Mesendoderm (in vitro differentiated cells): ENCODE results near the gene ZC3H10.
A peak's percentile ranks its signal among the peaks of the same experiment; 100 is the strongest.
"Not testable (repeated sequence)": the region's sequence is repeated elsewhere in the genome, so short reads cannot be mapped to it uniquely, and the experiment has no call there.

ENCODE experiments used
- DNase-seq: peaks from one replicate; pipeline ENCODE4 v3.0.0; 2013
- H2AK5ac ChIP-seq: 2 replicates; pipeline ENCODE4 v1.6.1; 2013; ENCODE audit warnings: low read length, inconsistent platforms
- H2BK120ac ChIP-seq: 2 replicates; pipeline ENCODE4 v1.6.1; 2013; ENCODE audit warnings: low read depth, mild to moderate bottlenecking, low read length, moderate library complexity, mixed read lengths
- H2BK15ac ChIP-seq: replicated peaks from 2 replicates; pipeline ENCODE4 v1.6.1; 2013; ENCODE audit warnings: low read depth, mild to moderate bottlenecking, moderate library complexity
- H2BK5ac ChIP-seq: 2 replicates; pipeline ENCODE4 v1.6.1; 2013; ENCODE audit warnings: low read length, inconsistent platforms
- H3K18ac ChIP-seq: 2 replicates; pipeline ENCODE4 v1.6.1; 2013; ENCODE audit warnings: mild to moderate bottlenecking, low read length, mixed read lengths
- H3K23ac ChIP-seq: one replicate; pipeline ENCODE4 v1.6.1; 2013; ENCODE audit warnings: low read length
- H3K27ac ChIP-seq: 2 replicates; pipeline ENCODE4 v1.5.1; 2013; ENCODE audit warnings: low read depth, mild to moderate bottlenecking, inconsistent platforms, low read length, moderate library complexity
- H3K27me3 ChIP-seq: 2 replicates; pipeline ENCODE4 v1.6.1; 2013; ENCODE audit warnings: low read length, control low read depth, mild to moderate bottlenecking, inconsistent platforms; ENCODE audit not compliant: insufficient read depth, poor library complexity
- H3K36me3 ChIP-seq: 2 replicates; pipeline ENCODE4 v1.6.1; 2013; ENCODE audit warnings: low read length, inconsistent platforms; ENCODE audit not compliant: control insufficient read depth, insufficient read depth
- H3K4ac ChIP-seq: one replicate; pipeline ENCODE4 v1.6.1; 2013; ENCODE audit warnings: low read depth, mild to moderate bottlenecking, low read length, moderate library complexity
- H3K4me1 ChIP-seq: 2 replicates; pipeline ENCODE4 v1.6.1; 2013; ENCODE audit warnings: low read depth, low read length, inconsistent platforms; ENCODE audit not compliant: control insufficient read depth
- H3K4me2 ChIP-seq: 2 replicates; pipeline ENCODE4 v1.6.1; 2013; ENCODE audit warnings: low read length
- H3K4me3 ChIP-seq: 2 replicates; pipeline ENCODE4 v1.5.1; 2013; ENCODE audit warnings: mild to moderate bottlenecking, low read length
- H3K56ac ChIP-seq: one replicate; pipeline ENCODE4 v1.6.1; 2013; ENCODE audit warnings: low read length
- H3K79me1 ChIP-seq: 2 replicates; pipeline ENCODE4 v1.6.1; 2013; ENCODE audit warnings: low read length, inconsistent platforms
- H3K79me2 ChIP-seq: 2 replicates; pipeline ENCODE4 v1.6.1; 2013; ENCODE audit warnings: mild to moderate bottlenecking, low read length; ENCODE audit not compliant: control insufficient read depth, insufficient read depth
- H3K9ac ChIP-seq: 2 replicates; pipeline ENCODE4 v1.6.1; 2013; ENCODE audit warnings: low read length, inconsistent platforms
- H4K5ac ChIP-seq: one replicate; pipeline ENCODE4 v1.6.1; 2013; ENCODE audit warnings: low read length
- H4K8ac ChIP-seq: one replicate; pipeline ENCODE4 v1.6.1; 2013; ENCODE audit warnings: low read depth, mild to moderate bottlenecking, control low read depth, low read length, moderate library complexity
- WGBS: extraction: QIAGEN DNeasy Blood & Tissue Kit; methylation state at CpG from one replicate; pipeline ENCODE4 v1.1.7; 2013; ENCODE audit warnings: low lambda C conversion rate, missing lambda C conversion rate; ENCODE audit not compliant: insufficient coverage; ENCODE audit errors: extremely low coverage; 5-methylcytosine and 5-hydroxymethylcytosine counted together

The ZC3H10 gene

DNA sequence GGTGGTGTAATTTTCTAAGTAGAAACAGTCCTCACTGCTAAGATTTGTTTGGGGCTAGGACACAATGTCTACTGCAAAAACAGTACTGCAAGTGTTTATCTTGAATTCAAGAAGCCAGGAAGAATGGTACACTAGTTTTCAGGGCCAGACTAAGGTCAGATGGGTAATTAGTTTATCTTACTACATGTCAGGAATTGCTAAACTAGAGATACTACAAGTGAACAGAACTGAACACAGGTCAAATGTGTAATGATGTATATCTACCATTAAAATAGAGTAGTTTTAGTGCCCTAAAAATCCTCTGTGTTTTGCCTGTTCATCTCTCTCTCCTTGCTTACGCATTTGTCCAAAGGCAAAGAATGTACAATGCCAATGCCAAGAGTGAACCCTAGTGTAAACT lies 4.0 kb upstream of the ZC3H10 start:
- Histone ChIP-seq H2BK15ac (no peak overlapping the region), H4K8ac (no peak overlapping the region), H3K23ac (no peak overlapping the region), H3K18ac (no peak overlapping the region), H2AK5ac (no peak overlapping the region), H3K4me1 (peaks cover 6% of the 10 kb centered on the region), H3K36me3 (peaks cover 19% of the 10 kb centered on the region), H3K27me3 (no peaks in the 10 kb centered on the region), H3K79me2 (peaks cover 11% of the 10 kb centered on the region), H3K4ac (no peak overlapping the region), H3K9ac (no peak overlapping the region), H4K5ac (no peak overlapping the region), H2BK120ac (no peak overlapping the region), H2BK5ac (no peak overlapping the region), H3K56ac (no peak overlapping the region), H3K4me3 (no peak overlapping the region), H3K27ac (no peak overlapping the region), H3K79me1 (no peaks in the 10 kb centered on the region), H3K4me2 (no peak overlapping the region)
- no peak for DNase-seq
- WGBS = no CpG with 5 or more reads among the region's 1 CpG

- H3K4me3 ChIP-seq = no peak overlapping the region
- no peak overlapping the region for H4K5ac ChIP-seq
- H3K23ac ChIP-seq = no peak overlapping the region
- peaks cover 16% of the 10 kb centered on the region for H3K36me3 ChIP-seq
- H3K4me1 ChIP-seq = peaks cover 7% of the 10 kb centered on the region
- no CpG with 5 or more reads among the region's 10 CpGs for WGBS
- no peak overlapping the region for H2BK120ac ChIP-seq
- DNase-seq = peak; percentile 51
- H3K4me2 ChIP-seq = peak overlapping the region; percentile 20
- H3K79me1 ChIP-seq = no peaks in the 10 kb centered on the region
- H3K56ac ChIP-seq = peak overlapping the region; percentile 89
- no peak overlapping the region for H2BK15ac ChIP-seq
- peak overlapping the region; percentile 64 for H3K9ac ChIP-seq
- peak overlapping the region; percentile 84 for H3K18ac ChIP-seq
- H2BK5ac ChIP-seq = no peak overlapping the region
- H2AK5ac ChIP-seq = no peak overlapping the region
- H3K27ac ChIP-seq = no peak overlapping the region
- H3K27me3 ChIP-seq = no peaks in the 10 kb centered on the region
- H4K8ac ChIP-seq = no peak overlapping the region
- peaks cover 11% of the 10 kb centered on the region for H3K79me2 ChIP-seq
- no peak overlapping the region for H3K4ac ChIP-seq
These were observed 2.7 kb upstream of the ZC3H10 start for GRCh38 chr12:56115329-56115728.

GRCh38 chr12:56116267-56117081 lies 1.6 kb upstream of the ZC3H10 start, which contains the start of gene RPL41:
RPL41 (plus strand) TSS chr12:56116633.
- Histone ChIP-seq H2BK5ac (peak within 1 kb of the TSS; percentile 91), H4K5ac (peak within 1 kb of the TSS; percentile 93), H3K36me3 (peaks cover 8% of the 10 kb centered on the region), H3K79me1 (no peaks in the 10 kb centered on the region), H3K4ac (peak within 1 kb of the TSS; percentile 57), H3K4me1 (peaks cover 7% of the 10 kb centered on the region), H3K18ac (peak within 1 kb of the TSS; percentile 84), H3K56ac (peak within 1 kb of the TSS; percentile 98), H3K4me3 (peak within 1 kb of the TSS; percentile 88), H3K27ac (peak within 1 kb of the TSS; percentile 46), H3K9ac (peak within 1 kb of the TSS; percentile 98), H4K8ac (no peak within 1 kb of the TSS), H3K79me2 (peaks cover 11% of the 10 kb centered on the region), H2BK15ac (no peak within 1 kb of the TSS), H2BK120ac (no peak within 1 kb of the TSS), H3K27me3 (no peaks in the 10 kb centered on the region), H2AK5ac (no peak within 1 kb of the TSS), H3K23ac (peak within 1 kb of the TSS; percentile 15), H3K4me2 (peak within 1 kb of the TSS; percentile 68)
- DNase-seq = peak; percentile 97
- no CpG with 5 or more reads among the region's 34 CpGs for WGBS

GRCh38 chr12:56117082-56117706 lies 872 bp upstream of the ZC3H10 start:
- H2BK5ac ChIP-seq, DNase-seq, H3K18ac ChIP-seq, H2BK15ac ChIP-seq, H2BK120ac ChIP-seq, H3K79me1 ChIP-seq, H3K4me1 ChIP-seq, H3K23ac ChIP-seq, H4K8ac ChIP-seq, H2AK5ac ChIP-seq, H3K27me3 ChIP-seq, H3K4ac ChIP-seq, H3K36me3 ChIP-seq: not testable (repeated sequence)
- peak overlapping the region; percentile 45 for H3K4me2 ChIP-seq
- peak overlapping the region; percentile 93 for H4K5ac ChIP-seq
- peaks cover 11% of the 10 kb centered on the region for H3K79me2 ChIP-seq
- H3K56ac ChIP-seq = peak overlapping the region; percentile 98
- peak overlapping the region; percentile 98 for H3K9ac ChIP-seq
- WGBS = no CpG with 5 or more reads among the region's 16 CpGs
- peak overlapping the region; percentile 88 for H3K4me3 ChIP-seq
- H3K27ac ChIP-seq = peak overlapping the region; percentile 46

- Histone ChIP-seq H2BK5ac (no peak overlapping the region), H2BK15ac (no peak overlapping the region), H3K23ac (no peak overlapping the region), H3K27ac (peak overlapping the region; percentile 46), H3K27me3 (no peaks in the 10 kb centered on the region), H3K4me2 (peak overlapping the region; percentile 41), H3K56ac (peak overlapping the region; percentile 96), H3K4ac (no peak overlapping the region), H2AK5ac (peak overlapping the region; percentile 1), H3K18ac (peak overlapping the region; percentile 35), H3K9ac (peak overlapping the region; percentile 73), H2BK120ac (no peak overlapping the region), H3K4me3 (peak overlapping the region; percentile 70), H3K79me1 (no peaks in the 10 kb centered on the region), H4K5ac (no peak overlapping the region), H3K79me2 (peaks cover 11% of the 10 kb centered on the region), H4K8ac (no peak overlapping the region), H3K36me3 (peaks cover 2% of the 10 kb centered on the region), H3K4me1 (peaks cover 7% of the 10 kb centered on the region)
- no CpG with 5 or more reads among the region's 13 CpGs for WGBS
- DNase-seq = no peak
These were observed 757 bp downstream of the ZC3H10 start for GRCh38 chr12:56118688-56119357.
